ENCODE data around the gene KIF3A.

The KIF3A gene

GRCh38 chr5:132775476-132775961 lies 38.2 kb upstream of the KIF3A start:
- Histone ChIP-seq H3K4me1 (ENCODE audit: control insufficient read depth, insufficient read depth, low read length) (no peaks in the 10 kb centered on the region), H3K36me3 (ENCODE audit: control insufficient read depth in 2 of 2, insufficient read depth in 1 of 2, low read length in 2 of 2) (peaks cover 0 to 5% of the 10 kb centered on the region in 2 experiments; a peak in 1 of 3 replicates), H3K9me3 (ENCODE audit: control insufficient read depth, insufficient read depth, low read depth, low read length) (no peaks in the 10 kb centered on the region), H3K27ac (ENCODE audit: extremely low read depth, low read depth, low read length) (no peak overlapping the region), H3K4me3 (ENCODE audit: low read depth, low read length) (peak overlapping the region; percentile 70)
- POLR2A ChIA-PET, result interaction anchor here (0.8 to 2.0 kb wide), 10 partner anchors 10 to 59 kb away, joined by 3 to 9 read pairs (median 4); partner anchors contain the start of gene KIF3A
- TF ChIP-seq RBAK (tag by site-specific recombination; IDR thresholded peaks at IDR 0.05), result no peak
- no peak for TF ChIP-seq ZNF670 (tag by site-specific recombination; IDR thresholded peaks at IDR 0.05; ENCODE audit: low read depth)
- TF ChIP-seq ZBTB6 (tag by site-specific recombination; IDR thresholded peaks at IDR 0.05), result no peak
- TF ChIP-seq ZFP3 (tag by site-specific recombination; IDR thresholded peaks at IDR 0.05; ENCODE audit: low read depth), result no peak
- TF ChIP-seq ZNF677 (tag by site-specific recombination; IDR thresholded peaks at IDR 0.05), result no peak
- no peak for TF ChIP-seq ZNF837 (tag by site-specific recombination; IDR thresholded peaks at IDR 0.05)
- TF ChIP-seq ZSCAN16 (tag by site-specific recombination; IDR thresholded peaks at IDR 0.05), result no peak
- TF ChIP-seq KLF16 (tag by site-specific recombination; IDR thresholded peaks at IDR 0.05), result no peak
- no peak for TF ChIP-seq KLF17 (tag by site-specific recombination; IDR thresholded peaks at IDR 0.05)
- TF ChIP-seq ZNF280D (tag by site-specific recombination; IDR thresholded peaks at IDR 0.05), result no peak
- no peak for TF ChIP-seq ZNF768 (tag by site-specific recombination; IDR thresholded peaks at IDR 0.05)
- no peak for TF ChIP-seq ZNF692 (tag by site-specific recombination; IDR thresholded peaks at IDR 0.05)
- no peak for TF ChIP-seq ZFP69B (tag by site-specific recombination; IDR thresholded peaks at IDR 0.05)
- CTCF ChIA-PET, result interaction anchor here (0.7 to 1.0 kb wide), 4 partner anchors 21 to 45 kb away, joined by 3 read pairs; no protein-coding TSS in a partner anchor

- H3K4me1 ChIP-seq (ENCODE audit: control insufficient read depth, insufficient read depth, low read length), result no peaks in the 10 kb centered on the region
- H3K27ac ChIP-seq (ENCODE audit: extremely low read depth, low read depth, low read length), result no peak overlapping the region
- no peaks in the 10 kb centered on the region for H3K9me3 ChIP-seq (ENCODE audit: control insufficient read depth, insufficient read depth, low read depth, low read length)
- ChIA-PET CTCF (no interaction called here), POLR2A (interaction anchor here (1.3 to 2.0 kb wide), 6 partner anchors 9 to 59 kb away, joined by 3 to 9 read pairs (median 4); partner anchors contain the start of gene KIF3A)
- peaks cover 0 to 5% of the 10 kb centered on the region in 2 experiments; a peak in 1 of 3 replicates for H3K36me3 ChIP-seq (ENCODE audit: control insufficient read depth in 2 of 2, insufficient read depth in 1 of 2, low read length in 2 of 2)
- H3K4me3 ChIP-seq (ENCODE audit: low read depth, low read length), result no peak overlapping the region
- TF ChIP-seq ZNF600 (tag by site-specific recombination; IDR thresholded peaks at IDR 0.05) (no peak), ZBTB1 (tag by site-specific recombination; IDR thresholded peaks at IDR 0.05) (no peak), KLF1 (tag by site-specific recombination; IDR thresholded peaks at IDR 0.05) (peak; percentile 71), ZNF555 (tag by site-specific recombination; conservative IDR thresholded peaks at IDR 0.05) (no peak), ZNF501 (tag by site-specific recombination; IDR thresholded peaks at IDR 0.05) (no peak)
Measured at GRCh38 chr5:132774896-132775295, 37.5 kb upstream of the KIF3A start.

Measured in HEK293 (cell line).